Activated CD8-positive, alpha-beta memory T cell treated with anti-CD3 and anti-CD28 coated beads, Interleukin-2, amount 50 U/mL, for 48 hours (primary cell): ENCODE results near the gene LY6G6F.

Experiments
- DNase-seq: peaks from one replicate; pipeline ENCODE4 v3.0.0-alpha.2; 2020

The LY6G6F gene

GRCh38 chr6:31740397-31741223 is 33.9 kb downstream of the LY6G6F start:
- no peak for DNase-seq

GRCh38 chr6:31741815-31742214 is 35.1 kb downstream of the LY6G6F start:
- DNase-seq, result no peak

GRCh38 chr6:31742894-31743293 is 36.2 kb downstream of the LY6G6F start:
- DNase-seq, result no peak

GRCh38 chr6:31744422-31744821 is 37.8 kb downstream of the LY6G6F start:
- no peak for DNase-seq

- no peak for DNase-seq
Observed at GRCh38 chr6:31749301-31750036, 42.8 kb downstream of the LY6G6F start.

- DNase-seq, result no peak
Observed at GRCh38 chr6:31750411-31751022, 43.9 kb downstream of the LY6G6F start.

GRCh38 chr6:31752739-31753319 is 46.2 kb downstream of the LY6G6F start:
- no peak for DNase-seq

- DNase-seq, result no peak
Observed at GRCh38 chr6:31758281-31758680, 51.6 kb downstream of the LY6G6F start.
